Measurements from ENCODE around the gene MLKL.

The MLKL gene

GRCh38 chr16:74718140-74718539, 17.5 kb upstream of the MLKL start:
- H3K9ac ChIP-seq (ENCODE audit: low read length), result no peak overlapping the region
- no peaks in the 10 kb centered on the region for H3K9me3 ChIP-seq (ENCODE audit: control insufficient read depth, low read length)
- no peak overlapping the region for H3K4me3 ChIP-seq (ENCODE audit: low read length)
- no peaks in the 10 kb centered on the region for H3K36me3 ChIP-seq (ENCODE audit: control insufficient read depth, insufficient read depth, low read length, severe bottlenecking)
- no peak for DNase-seq (ENCODE audit: low read depth)
- H3K4me1 ChIP-seq (ENCODE audit: control insufficient read depth, insufficient read depth, low read length), result no peaks in the 10 kb centered on the region
- peaks cover 44% of the 10 kb centered on the region for H3K27me3 ChIP-seq (replicated peaks; ENCODE audit: control insufficient read depth, insufficient read depth, low read length)

GRCh38 chr16:74717367-74717766, 16.7 kb upstream of the MLKL start:
- no peaks in the 10 kb centered on the region for H3K9me3 ChIP-seq (ENCODE audit: control insufficient read depth, low read length)
- no peaks in the 10 kb centered on the region for H3K4me1 ChIP-seq (ENCODE audit: control insufficient read depth, insufficient read depth, low read length)
- H3K4me3 ChIP-seq (ENCODE audit: low read length), result no peak overlapping the region
- H3K27me3 ChIP-seq (replicated peaks; ENCODE audit: control insufficient read depth, insufficient read depth, low read length), result peaks cover 44% of the 10 kb centered on the region
- H3K36me3 ChIP-seq (ENCODE audit: control insufficient read depth, insufficient read depth, low read length, severe bottlenecking), result no peaks in the 10 kb centered on the region
- H3K9ac ChIP-seq (ENCODE audit: low read length), result no peak overlapping the region
- DNase-seq (ENCODE audit: low read depth), result no peak

- H3K9ac ChIP-seq (ENCODE audit: low read length), result no peak overlapping the region
- no peaks in the 10 kb centered on the region for H3K4me1 ChIP-seq (ENCODE audit: control insufficient read depth, insufficient read depth, low read length)
- H3K36me3 ChIP-seq (ENCODE audit: control insufficient read depth, insufficient read depth, low read length, severe bottlenecking), result no peaks in the 10 kb centered on the region
- no peak overlapping the region for H3K4me3 ChIP-seq (ENCODE audit: low read length)
- H3K27me3 ChIP-seq (replicated peaks; ENCODE audit: control insufficient read depth, insufficient read depth, low read length), result peaks cover 39% of the 10 kb centered on the region
- DNase-seq (ENCODE audit: low read depth), result no peak
- H3K9me3 ChIP-seq (ENCODE audit: control insufficient read depth, low read length), result no peaks in the 10 kb centered on the region
Measured at GRCh38 chr16:74716355-74716754, 15.7 kb upstream of the MLKL start.

- no peak for DNase-seq (ENCODE audit: low read depth)
- Histone ChIP-seq H3K9me3 (ENCODE audit: control insufficient read depth, low read length) (no peaks in the 10 kb centered on the region), H3K36me3 (ENCODE audit: control insufficient read depth, insufficient read depth, low read length, severe bottlenecking) (no peaks in the 10 kb centered on the region), H3K4me3 (ENCODE audit: low read length) (no peak overlapping the region), H3K9ac (ENCODE audit: low read length) (no peak overlapping the region), H3K4me1 (ENCODE audit: control insufficient read depth, insufficient read depth, low read length) (no peaks in the 10 kb centered on the region), H3K27me3 (replicated peaks; ENCODE audit: control insufficient read depth, insufficient read depth, low read length) (peaks cover 31% of the 10 kb centered on the region)
Measured at GRCh38 chr16:74713876-74714275, 13.2 kb upstream of the MLKL start.

- DNase-seq (ENCODE audit: low read depth), result no peak
- no peaks in the 10 kb centered on the region for H3K36me3 ChIP-seq (ENCODE audit: control insufficient read depth, insufficient read depth, low read length, severe bottlenecking)
- H3K27me3 ChIP-seq (replicated peaks; ENCODE audit: control insufficient read depth, insufficient read depth, low read length), result peaks cover 27% of the 10 kb centered on the region
- no peaks in the 10 kb centered on the region for H3K9me3 ChIP-seq (ENCODE audit: control insufficient read depth, low read length)
- no peak overlapping the region for H3K4me3 ChIP-seq (ENCODE audit: low read length)
- H3K9ac ChIP-seq (ENCODE audit: low read length), result no peak overlapping the region
- no peaks in the 10 kb centered on the region for H3K4me1 ChIP-seq (ENCODE audit: control insufficient read depth, insufficient read depth, low read length)
Measured at GRCh38 chr16:74713325-74713724, 12.7 kb upstream of the MLKL start.

GRCh38 chr16:74711938-74712337, 11.3 kb upstream of the MLKL start:
- H3K27me3 ChIP-seq (replicated peaks; ENCODE audit: control insufficient read depth, insufficient read depth, low read length), result peaks cover 13% of the 10 kb centered on the region

GRCh38 chr16:74710401-74710800, 9.7 kb upstream of the MLKL start:
- H3K9ac ChIP-seq (ENCODE audit: low read length), result no peak overlapping the region
- H3K9me3 ChIP-seq (ENCODE audit: control insufficient read depth, low read length), result no peaks in the 10 kb centered on the region
- DNase-seq (ENCODE audit: low read depth), result no peak
- H3K27me3 ChIP-seq (replicated peaks; ENCODE audit: control insufficient read depth, insufficient read depth, low read length), result peaks cover 11% of the 10 kb centered on the region
- H3K4me1 ChIP-seq (ENCODE audit: control insufficient read depth, insufficient read depth, low read length), result no peaks in the 10 kb centered on the region
- H3K4me3 ChIP-seq (ENCODE audit: low read length), result no peak overlapping the region
- H3K36me3 ChIP-seq (ENCODE audit: control insufficient read depth, insufficient read depth, low read length, severe bottlenecking), result no peaks in the 10 kb centered on the region

More at GRCh38 chr16:74711938-74712337, 11.3 kb upstream of the MLKL start:
- no peak for DNase-seq (ENCODE audit: low read depth)
- Histone ChIP-seq H3K9ac (ENCODE audit: low read length) (no peak overlapping the region), H3K4me3 (ENCODE audit: low read length) (no peak overlapping the region), H3K4me1 (ENCODE audit: control insufficient read depth, insufficient read depth, low read length) (no peaks in the 10 kb centered on the region), H3K9me3 (ENCODE audit: control insufficient read depth, low read length) (no peaks in the 10 kb centered on the region), H3K36me3 (ENCODE audit: control insufficient read depth, insufficient read depth, low read length, severe bottlenecking) (no peaks in the 10 kb centered on the region)

- DNase-seq (ENCODE audit: low read depth), result peak; percentile 94
- no peak overlapping the region for H3K9ac ChIP-seq (ENCODE audit: low read length)
- peaks cover 9% of the 10 kb centered on the region for H3K27me3 ChIP-seq (replicated peaks; ENCODE audit: control insufficient read depth, insufficient read depth, low read length)
- H3K4me3 ChIP-seq (ENCODE audit: low read length), result no peak overlapping the region
- H3K36me3 ChIP-seq (ENCODE audit: control insufficient read depth, insufficient read depth, low read length, severe bottlenecking), result no peaks in the 10 kb centered on the region
- no peaks in the 10 kb centered on the region for H3K9me3 ChIP-seq (ENCODE audit: control insufficient read depth, low read length)
- H3K4me1 ChIP-seq (ENCODE audit: control insufficient read depth, insufficient read depth, low read length), result no peaks in the 10 kb centered on the region
Measured at GRCh38 chr16:74709441-74709877, 8.8 kb upstream of the MLKL start.

GRCh38 chr16:74700116-74700437, 585 bp downstream of the MLKL start:
- no peaks in the 10 kb centered on the region for H3K27me3 ChIP-seq (replicated peaks; ENCODE audit: control insufficient read depth, insufficient read depth, low read length)
- peaks cover 2% of the 10 kb centered on the region for H3K36me3 ChIP-seq (ENCODE audit: control insufficient read depth, insufficient read depth, low read length, severe bottlenecking)
- peaks cover 14% of the 10 kb centered on the region for H3K4me1 ChIP-seq (ENCODE audit: control insufficient read depth, insufficient read depth, low read length)
- DNase-seq (ENCODE audit: low read depth), result peak; percentile 33
- H3K9me3 ChIP-seq (ENCODE audit: control insufficient read depth, low read length), result no peaks in the 10 kb centered on the region
- peak overlapping the region; percentile 88 for H3K9ac ChIP-seq (ENCODE audit: low read length)
- H3K4me3 ChIP-seq (ENCODE audit: low read length), result peak overlapping the region; percentile 91

- H3K9me3 ChIP-seq (ENCODE audit: control insufficient read depth, low read length), result no peaks in the 10 kb centered on the region
- no peak for DNase-seq (ENCODE audit: low read depth)
- H3K4me3 ChIP-seq (ENCODE audit: low read length), result peak overlapping the region; percentile 91
- peaks cover 14% of the 10 kb centered on the region for H3K4me1 ChIP-seq (ENCODE audit: control insufficient read depth, insufficient read depth, low read length)
- H3K9ac ChIP-seq (ENCODE audit: low read length), result peak overlapping the region; percentile 88
- H3K36me3 ChIP-seq (ENCODE audit: control insufficient read depth, insufficient read depth, low read length, severe bottlenecking), result peaks cover 4% of the 10 kb centered on the region
- H3K27me3 ChIP-seq (replicated peaks; ENCODE audit: control insufficient read depth, insufficient read depth, low read length), result no peaks in the 10 kb centered on the region
Measured at GRCh38 chr16:74699666-74700065, 996 bp downstream of the MLKL start.

GRCh38 chr16:74698222-74698621, 2.4 kb downstream of the MLKL start:
- Histone ChIP-seq H3K27me3 (replicated peaks; ENCODE audit: control insufficient read depth, insufficient read depth, low read length) (no peaks in the 10 kb centered on the region), H3K4me3 (ENCODE audit: low read length) (peak overlapping the region; percentile 37), H3K36me3 (ENCODE audit: control insufficient read depth, insufficient read depth, low read length, severe bottlenecking) (peaks cover 4% of the 10 kb centered on the region), H3K9me3 (ENCODE audit: control insufficient read depth, low read length) (no peaks in the 10 kb centered on the region), H3K9ac (ENCODE audit: low read length) (no peak overlapping the region), H3K4me1 (ENCODE audit: control insufficient read depth, insufficient read depth, low read length) (peaks cover 14% of the 10 kb centered on the region)
- no peak for DNase-seq (ENCODE audit: low read depth)
